ENCODE results near the gene DLEC1.
"Not testable (repeated sequence)": the region's sequence is repeated elsewhere in the genome, so short reads cannot be mapped to it uniquely, and the experiment has no call there.

Gene DLEC1

DNA sequence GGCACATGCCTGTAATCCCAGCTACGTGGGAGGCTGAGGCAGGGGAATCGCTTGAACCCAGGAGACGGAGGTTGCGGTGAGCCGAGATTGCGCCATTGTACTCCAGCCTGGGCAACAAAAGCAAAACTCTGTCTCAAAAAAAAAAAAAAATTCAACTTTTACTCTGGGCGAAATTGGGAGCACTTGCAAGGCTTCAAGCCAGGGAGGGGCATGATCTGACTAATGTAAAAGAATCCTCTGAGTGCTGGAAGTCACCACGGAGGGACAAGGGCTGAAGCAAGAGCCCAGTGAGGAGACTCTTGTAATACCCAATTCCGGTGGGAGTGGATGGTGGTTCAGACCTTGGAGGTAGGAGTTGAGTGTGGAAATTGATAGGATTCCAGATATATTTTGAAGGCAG lies 4.7 kb upstream of the DLEC1 start:
- not testable (repeated sequence) for H3K9ac ChIP-seq (ENCODE audit: low read depth, low read length); H3K9me3 ChIP-seq (replicated peaks; ENCODE audit: low read length); H3K4me3 ChIP-seq (ENCODE audit: low read length); H3K4me2 ChIP-seq (ENCODE audit: low read length); H3K27me3 ChIP-seq (ENCODE audit: control insufficient read depth, insufficient read depth, low read length); H3K36me3 ChIP-seq (ENCODE audit: insufficient read depth, low read length)
- peaks cover 28% of the 10 kb centered on the region for H3K4me1 ChIP-seq (ENCODE audit: control insufficient read depth, insufficient read depth, low read length)

DNA sequence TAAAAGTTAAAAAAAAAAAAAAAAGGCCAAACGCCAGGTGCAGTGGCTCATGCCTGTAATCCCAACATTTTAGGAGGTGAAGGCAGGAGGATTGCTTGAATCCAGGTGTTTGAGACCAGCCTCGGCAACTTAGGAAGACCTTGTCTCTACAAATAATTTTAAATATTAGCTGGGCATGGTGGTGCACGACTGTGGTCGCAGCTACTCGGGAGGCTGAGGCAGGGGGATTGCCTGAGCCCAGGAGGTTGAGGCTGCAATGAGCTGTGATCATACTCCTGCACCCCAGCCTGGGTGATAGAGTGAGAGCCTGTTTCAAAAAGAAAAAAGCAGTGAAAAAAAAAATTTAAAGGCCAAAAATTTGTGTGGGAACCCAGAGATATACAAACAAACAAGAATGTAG lies 2.7 kb upstream of the DLEC1 start:
- Histone ChIP-seq H3K9me3 (replicated peaks; ENCODE audit: low read length) (no peaks in the 10 kb centered on the region), H3K9ac (ENCODE audit: low read depth, low read length) (no peak overlapping the region), H3K27me3 (ENCODE audit: control insufficient read depth, insufficient read depth, low read length) (peaks cover 9% of the 10 kb centered on the region), H3K4me3 (ENCODE audit: low read length) (no peak overlapping the region), H3K4me1 (ENCODE audit: control insufficient read depth, insufficient read depth, low read length) (peaks cover 18% of the 10 kb centered on the region), H3K36me3 (ENCODE audit: insufficient read depth, low read length) (no peaks in the 10 kb centered on the region), H3K4me2 (ENCODE audit: low read length) (no peak overlapping the region)

DNA sequence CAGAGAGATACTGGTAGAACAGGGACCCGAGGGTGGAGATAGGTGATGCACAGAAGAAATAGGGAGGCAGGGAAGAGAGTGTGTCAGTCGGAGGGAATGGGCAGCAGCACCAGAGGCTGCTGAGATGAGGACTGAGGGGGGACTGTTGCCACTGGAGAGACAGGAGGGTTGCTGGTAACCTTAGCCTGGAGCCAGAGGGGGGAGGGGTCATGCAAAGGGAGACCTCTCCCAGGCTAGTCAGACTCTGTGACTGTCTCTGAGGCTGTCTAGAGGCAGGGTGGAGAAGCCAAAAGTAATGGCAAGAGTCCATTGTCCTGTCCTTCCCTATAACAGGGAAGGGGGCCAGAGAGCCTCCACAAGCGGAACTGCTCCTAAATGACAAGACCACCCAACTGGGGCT lies 2.1 kb upstream of the DLEC1 start:
- Histone ChIP-seq H3K9ac (ENCODE audit: low read depth, low read length) (no peak overlapping the region), H3K4me1 (ENCODE audit: control insufficient read depth, insufficient read depth, low read length) (peaks cover 12% of the 10 kb centered on the region), H3K4me2 (ENCODE audit: low read length) (no peak overlapping the region), H3K27me3 (ENCODE audit: control insufficient read depth, insufficient read depth, low read length) (peaks cover 9% of the 10 kb centered on the region), H3K4me3 (ENCODE audit: low read length) (no peak overlapping the region), H3K36me3 (ENCODE audit: insufficient read depth, low read length) (no peaks in the 10 kb centered on the region), H3K9me3 (replicated peaks; ENCODE audit: low read length) (no peaks in the 10 kb centered on the region)

DNA sequence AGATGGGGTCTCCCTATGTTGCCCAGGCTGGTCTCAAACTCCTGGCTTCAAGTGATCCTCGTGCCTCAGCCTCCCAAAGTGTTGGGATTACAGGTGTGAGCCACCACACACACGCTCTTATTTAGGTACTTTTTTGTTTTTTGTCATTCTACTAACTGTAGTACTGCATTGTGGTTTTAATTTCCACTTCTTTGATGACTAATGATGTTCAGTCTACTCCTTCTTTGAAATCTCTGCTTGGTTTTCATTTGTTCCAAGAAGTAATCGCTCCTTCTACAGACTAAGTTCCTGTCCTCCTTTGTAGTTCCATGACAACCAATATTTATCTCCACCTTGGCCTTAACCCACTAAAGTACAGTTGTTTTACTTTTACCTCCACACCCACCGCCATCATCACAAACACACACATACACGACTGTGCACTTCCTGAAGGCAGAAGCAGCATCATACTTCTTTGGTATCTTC lies 529 bp upstream of the DLEC1 start:
- no peaks in the 10 kb centered on the region for H3K9me3 ChIP-seq (replicated peaks; ENCODE audit: low read length)
- H3K4me1 ChIP-seq (ENCODE audit: control insufficient read depth, insufficient read depth, low read length), result peaks cover 9% of the 10 kb centered on the region
- H3K4me3 ChIP-seq (ENCODE audit: low read length), result no peak overlapping the region
- peaks cover 17% of the 10 kb centered on the region for H3K27me3 ChIP-seq (ENCODE audit: control insufficient read depth, insufficient read depth, low read length)
- H3K9ac ChIP-seq (ENCODE audit: low read depth, low read length), result no peak overlapping the region
- H3K4me2 ChIP-seq (ENCODE audit: low read length), result no peak overlapping the region
- no peaks in the 10 kb centered on the region for H3K36me3 ChIP-seq (ENCODE audit: insufficient read depth, low read length)

DNA sequence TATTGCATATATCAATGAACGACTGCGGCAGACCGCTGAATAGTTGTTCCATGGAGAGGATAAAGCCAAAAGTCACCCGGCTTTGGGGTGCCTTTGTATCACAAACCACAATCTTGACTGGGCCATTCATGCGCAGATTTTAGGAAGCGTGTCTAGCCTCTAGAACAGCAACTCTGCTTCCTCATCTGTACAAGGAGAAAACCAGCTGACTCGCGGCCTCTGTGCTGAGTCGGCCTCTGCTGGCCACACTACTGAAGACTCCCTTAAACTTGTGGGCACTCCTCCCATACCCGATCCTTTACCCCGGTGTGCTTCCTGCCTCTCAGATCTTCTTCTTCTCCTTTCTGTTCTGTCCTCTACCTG lies 872 bp downstream of the DLEC1 start:
- H3K4me1 ChIP-seq (ENCODE audit: control insufficient read depth, insufficient read depth, low read length), result peaks cover 9% of the 10 kb centered on the region
- peak overlapping the region; percentile 81 for H3K4me2 ChIP-seq (ENCODE audit: low read length)
- H3K9me3 ChIP-seq (replicated peaks; ENCODE audit: low read length), result no peaks in the 10 kb centered on the region
- H3K9ac ChIP-seq (ENCODE audit: low read depth, low read length), result no peak overlapping the region
- H3K4me3 ChIP-seq (ENCODE audit: low read length), result no peak overlapping the region
- peaks cover 20% of the 10 kb centered on the region for H3K27me3 ChIP-seq (ENCODE audit: control insufficient read depth, insufficient read depth, low read length)
- no peaks in the 10 kb centered on the region for H3K36me3 ChIP-seq (ENCODE audit: insufficient read depth, low read length)

DNA sequence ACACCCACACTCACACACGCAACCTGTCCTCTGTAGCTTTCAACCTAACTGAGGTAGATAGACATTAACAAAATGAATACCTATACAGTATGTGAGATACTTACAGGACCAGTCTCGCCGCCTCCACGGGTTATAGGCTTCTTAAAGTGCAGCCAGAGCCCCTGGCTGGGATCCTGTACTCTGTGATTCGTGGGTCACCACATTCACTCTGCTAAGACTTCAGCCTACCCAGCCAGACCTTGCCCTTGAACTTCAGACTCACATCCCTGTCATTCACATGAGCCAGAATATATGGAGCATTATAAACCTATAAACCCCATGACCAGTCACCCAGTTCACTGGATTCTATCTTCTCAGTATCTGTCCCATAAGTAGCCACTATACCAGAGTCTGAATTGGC lies 1.4 kb downstream of the DLEC1 start:
- Histone ChIP-seq H3K4me3 (ENCODE audit: low read length) (no peak overlapping the region), H3K9ac (ENCODE audit: low read depth, low read length) (no peak overlapping the region), H3K4me1 (ENCODE audit: control insufficient read depth, insufficient read depth, low read length) (peaks cover 9% of the 10 kb centered on the region), H3K27me3 (ENCODE audit: control insufficient read depth, insufficient read depth, low read length) (peaks cover 25% of the 10 kb centered on the region), H3K36me3 (ENCODE audit: insufficient read depth, low read length) (no peaks in the 10 kb centered on the region), H3K9me3 (replicated peaks; ENCODE audit: low read length) (no peaks in the 10 kb centered on the region), H3K4me2 (ENCODE audit: low read length) (no peak overlapping the region)

DNA sequence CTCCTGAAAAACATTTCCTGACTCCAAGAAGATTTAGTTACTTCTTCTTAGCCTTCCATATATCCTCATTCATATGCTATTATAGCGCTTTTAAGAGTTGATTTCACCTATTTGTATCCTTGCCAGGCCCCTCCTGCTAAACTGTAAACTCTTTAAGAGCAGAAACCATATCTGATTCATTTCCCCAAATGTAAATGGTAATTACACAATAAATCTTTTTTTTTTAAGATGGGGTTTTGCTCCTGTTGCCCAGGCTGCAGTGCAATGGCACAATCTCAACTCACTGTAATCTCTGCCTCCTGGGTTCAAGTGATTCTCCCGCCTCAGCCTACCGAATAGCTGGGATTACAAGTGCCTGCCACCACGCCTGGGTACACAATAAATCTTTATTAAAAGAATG lies 4.5 kb downstream of the DLEC1 start:
- Histone ChIP-seq H3K36me3 (ENCODE audit: insufficient read depth, low read length) (no peaks in the 10 kb centered on the region), H3K27me3 (ENCODE audit: control insufficient read depth, insufficient read depth, low read length) (peaks cover 34% of the 10 kb centered on the region), H3K4me1 (ENCODE audit: control insufficient read depth, insufficient read depth, low read length) (peaks cover 9% of the 10 kb centered on the region), H3K4me2 (ENCODE audit: low read length) (no peak overlapping the region), H3K9ac (ENCODE audit: low read depth, low read length) (no peak overlapping the region), H3K9me3 (replicated peaks; ENCODE audit: low read length) (no peaks in the 10 kb centered on the region), H3K4me3 (ENCODE audit: low read length) (no peak overlapping the region)

DNA sequence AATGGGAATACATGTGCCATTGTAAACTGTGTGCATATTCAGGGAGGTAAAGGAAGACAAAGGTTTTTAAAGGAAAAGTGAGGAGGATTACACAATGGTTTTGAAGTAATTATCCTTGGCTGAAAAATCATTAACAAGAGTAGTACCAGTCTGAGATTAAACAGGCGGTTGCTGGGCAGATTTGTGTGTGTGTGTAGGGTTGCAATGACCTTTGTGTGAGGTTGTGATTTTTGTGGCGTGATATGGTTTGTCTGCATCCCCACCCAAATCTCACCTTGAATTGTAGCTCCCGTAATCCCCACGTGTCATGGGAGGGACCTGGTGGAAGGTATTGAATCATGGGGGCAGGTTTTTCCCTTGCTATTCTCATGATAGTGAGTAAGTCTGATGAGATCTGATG lies 7.0 kb downstream of the DLEC1 start:
- Histone ChIP-seq H3K4me2 (ENCODE audit: low read length) (no peak overlapping the region), H3K36me3 (ENCODE audit: insufficient read depth, low read length) (no peaks in the 10 kb centered on the region), H3K9ac (ENCODE audit: low read depth, low read length) (no peak overlapping the region), H3K4me1 (ENCODE audit: control insufficient read depth, insufficient read depth, low read length) (no peaks in the 10 kb centered on the region), H3K4me3 (ENCODE audit: low read length) (no peak overlapping the region), H3K27me3 (ENCODE audit: control insufficient read depth, insufficient read depth, low read length) (peaks cover 30% of the 10 kb centered on the region), H3K9me3 (replicated peaks; ENCODE audit: low read length) (no peaks in the 10 kb centered on the region)

DNA sequence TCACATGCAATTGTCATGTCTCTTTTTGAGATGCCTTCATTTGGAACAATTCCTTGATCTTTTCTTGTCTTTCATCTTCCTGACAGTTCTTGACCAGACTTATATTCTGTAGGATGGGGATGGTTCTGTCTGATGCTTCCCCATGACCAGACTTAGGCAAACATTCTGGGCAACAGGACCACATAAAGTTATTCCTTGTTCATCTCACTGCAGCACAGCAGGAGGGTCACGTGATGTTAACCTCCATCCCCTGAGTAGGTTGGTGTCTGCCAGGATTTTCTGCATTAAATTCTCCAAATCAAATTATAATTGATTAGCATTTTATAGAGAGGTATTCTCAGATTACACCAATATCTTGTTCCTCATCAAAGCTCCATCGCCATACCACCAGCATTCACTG lies 7.8 kb downstream of the DLEC1 start:
- H3K4me3 ChIP-seq (ENCODE audit: low read length), result no peak overlapping the region

DNA sequence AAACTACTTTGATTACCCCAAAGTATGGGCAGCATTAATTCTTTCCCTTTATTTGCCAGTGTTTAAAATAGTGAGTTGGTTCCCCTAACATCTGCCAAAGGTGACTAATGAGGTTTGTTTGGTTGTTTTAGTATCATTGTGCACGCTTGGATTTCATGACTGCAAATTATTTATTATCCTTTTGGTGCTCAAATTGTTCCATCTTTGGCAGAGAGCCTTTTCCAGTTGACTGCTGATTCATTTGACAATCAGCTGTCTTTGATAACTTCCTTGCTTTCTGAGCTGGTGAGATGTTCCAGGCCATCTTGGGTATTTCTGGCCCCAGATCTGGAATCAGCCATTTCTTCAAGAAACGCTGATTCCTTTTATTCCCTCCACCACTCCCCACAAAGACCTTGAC lies 8.9 kb downstream of the DLEC1 start:
- Histone ChIP-seq H3K27me3 (ENCODE audit: control insufficient read depth, insufficient read depth, low read length) (peaks cover 34% of the 10 kb centered on the region), H3K4me2 (ENCODE audit: low read length) (no peak overlapping the region), H3K9me3 (replicated peaks; ENCODE audit: low read length) (no peaks in the 10 kb centered on the region), H3K4me3 (ENCODE audit: low read length) (no peak overlapping the region), H3K9ac (ENCODE audit: low read depth, low read length) (no peak overlapping the region), H3K4me1 (ENCODE audit: control insufficient read depth, insufficient read depth, low read length) (no peaks in the 10 kb centered on the region), H3K36me3 (ENCODE audit: insufficient read depth, low read length) (no peaks in the 10 kb centered on the region)

More for the DNA sequence above, 7.8 kb downstream of the DLEC1 start:
- H3K9ac ChIP-seq (ENCODE audit: low read depth, low read length), result no peak overlapping the region
- no peaks in the 10 kb centered on the region for H3K4me1 ChIP-seq (ENCODE audit: control insufficient read depth, insufficient read depth, low read length)
- H3K27me3 ChIP-seq (ENCODE audit: control insufficient read depth, insufficient read depth, low read length), result peaks cover 32% of the 10 kb centered on the region
- no peak overlapping the region for H3K4me2 ChIP-seq (ENCODE audit: low read length)
- H3K9me3 ChIP-seq (replicated peaks; ENCODE audit: low read length), result no peaks in the 10 kb centered on the region
- no peaks in the 10 kb centered on the region for H3K36me3 ChIP-seq (ENCODE audit: insufficient read depth, low read length)

DNA sequence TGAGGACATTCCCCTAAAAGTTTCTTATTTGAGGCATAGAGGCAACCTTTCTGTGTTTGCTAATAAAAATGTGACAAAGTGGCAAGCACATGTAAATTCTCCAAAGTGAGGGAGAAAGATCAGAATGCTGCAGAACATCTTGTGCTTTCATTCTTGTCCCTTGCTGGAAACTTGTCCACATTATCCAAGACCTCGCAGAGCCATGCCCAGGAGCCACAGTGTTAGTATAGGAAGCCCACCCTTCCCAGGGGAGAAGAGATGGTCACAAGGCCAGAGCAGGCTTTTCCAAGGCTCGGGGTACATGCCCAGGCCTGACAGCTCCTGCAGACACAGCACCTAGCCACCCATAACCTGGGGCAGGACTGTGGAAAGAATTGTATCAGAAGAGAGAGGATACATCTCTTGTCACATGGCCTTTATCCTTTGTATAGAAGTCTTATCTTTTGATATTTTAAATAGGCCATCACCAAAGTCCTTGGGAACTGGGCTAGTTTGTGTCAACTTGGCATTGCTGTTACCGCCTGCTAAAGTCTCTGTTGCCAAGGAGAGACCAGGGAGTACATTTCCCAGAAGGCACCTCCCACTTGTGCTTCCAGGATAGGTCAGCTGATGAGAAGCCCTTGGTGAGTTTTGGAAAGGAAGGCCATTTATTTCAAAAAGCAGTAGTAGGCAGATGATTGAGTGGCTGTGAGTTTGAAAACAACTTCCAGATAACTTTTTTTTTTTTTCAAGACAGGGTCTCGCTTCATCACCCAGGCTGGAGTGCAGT lies 10.5 kb downstream of the DLEC1 start:
- no peaks in the 10 kb centered on the region for H3K9me3 ChIP-seq (replicated peaks; ENCODE audit: low read length)
- H3K4me3 ChIP-seq (ENCODE audit: low read length), result no peak overlapping the region
- H3K36me3 ChIP-seq (ENCODE audit: insufficient read depth, low read length), result no peaks in the 10 kb centered on the region
- H3K4me2 ChIP-seq (ENCODE audit: low read length), result no peak overlapping the region
- no peak overlapping the region for H3K9ac ChIP-seq (ENCODE audit: low read depth, low read length)
- H3K27me3 ChIP-seq (ENCODE audit: control insufficient read depth, insufficient read depth, low read length), result peaks cover 33% of the 10 kb centered on the region
- no peaks in the 10 kb centered on the region for H3K4me1 ChIP-seq (ENCODE audit: control insufficient read depth, insufficient read depth, low read length)

DNA sequence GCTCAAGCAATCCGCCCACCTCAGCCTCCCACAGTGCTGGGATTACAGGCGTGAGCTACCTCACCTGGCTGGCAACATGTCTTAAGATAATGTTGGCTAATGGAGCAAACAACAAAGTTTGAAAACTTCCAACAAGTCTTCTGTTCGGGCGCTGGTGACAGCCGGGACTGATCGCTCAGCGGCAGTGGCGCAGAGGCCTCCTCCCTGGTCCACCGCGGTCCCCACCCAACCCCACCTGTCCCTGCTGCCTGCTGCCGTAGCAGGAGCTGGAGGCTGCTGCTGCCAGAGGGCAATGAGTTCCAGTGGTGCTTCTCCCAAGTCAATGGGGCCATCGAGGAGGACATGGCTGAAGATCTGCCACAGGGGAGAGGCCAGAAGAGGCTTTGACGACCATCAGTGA lies 12.1 kb downstream of the DLEC1 start:
- H3K36me3 ChIP-seq (ENCODE audit: insufficient read depth, low read length), result no peaks in the 10 kb centered on the region
- no peaks in the 10 kb centered on the region for H3K9me3 ChIP-seq (replicated peaks; ENCODE audit: low read length)
- no peaks in the 10 kb centered on the region for H3K4me1 ChIP-seq (ENCODE audit: control insufficient read depth, insufficient read depth, low read length)
- no peak overlapping the region for H3K4me3 ChIP-seq (ENCODE audit: low read length)
- no peak overlapping the region for H3K4me2 ChIP-seq (ENCODE audit: low read length)
- H3K9ac ChIP-seq (ENCODE audit: low read depth, low read length), result no peak overlapping the region
- peaks cover 25% of the 10 kb centered on the region for H3K27me3 ChIP-seq (ENCODE audit: control insufficient read depth, insufficient read depth, low read length)
